Panc1 (cell line): ENCODE measurements around the gene IGSF23. TPM values are rescaled to one million over a fixed set of nuclear protein-coding genes. Genes with fewer than 3 reads are reported as not detected.

Source experiments
- ATAC-seq: fragments of 200-7000 bp; cut with Tn5 transposase; 2 replicates; pipeline ENCODE4 v1.9.1; 2020; ENCODE audit warnings: mild to moderate bottlenecking, moderate library complexity
- BruUV-seq: library from RNA; stranded (reverse); fragments of 400-500 nt; replicated peaks from 2 replicates; lab custom pipeline; 2021; lab: Mats Ljungman, UMichigan
- CTCF ChIA-PET: fragments of 300-600 bp; sonication (Branson Sonifier 250); formaldehyde crosslinking; loops from one replicate; lab custom pipeline; 2022; ENCODE audit warnings: antibody characterized with exemption; lab: Charles Lee
- POLR2A ChIA-PET: fragments of 300-600 bp; sonication (Branson Sonifier 250); formaldehyde crosslinking; loops from one replicate; lab custom pipeline; 2022; ENCODE audit warnings: antibody characterized with exemption; lab: Charles Lee
- DNase-seq: peaks from one replicate; pipeline ENCODE4 v3.0.0-alpha.2; 2010; ENCODE audit warnings: low read depth, low spot score
- H3K27ac ChIP-seq: 2 replicates; pipeline ENCODE4 v1.5.1; 2011; ENCODE audit warnings: mild to moderate bottlenecking, low read length, inconsistent platforms
- H3K27me3 ChIP-seq: fragments of 200-500 bp; sonication (Bioruptor generic); 2 replicates; pipeline ENCODE4 v1.6.0; 2014; ENCODE audit warnings: low read length, inconsistent platforms; ENCODE audit not compliant: control insufficient read depth, insufficient read depth
- H3K36me3 ChIP-seq: fragments of 200-500 bp; sonication (Bioruptor generic); 2 replicates; pipeline ENCODE4 v1.5.1; 2014; ENCODE audit warnings: inconsistent platforms, mild to moderate bottlenecking, low read length, moderate library complexity; ENCODE audit not compliant: control insufficient read depth, insufficient read depth
- H3K4me1 ChIP-seq: 2 replicates; pipeline ENCODE4 v1.5.1; 2011; ENCODE audit warnings: inconsistent platforms, mild to moderate bottlenecking, low read length, moderate library complexity; ENCODE audit not compliant: control insufficient read depth, insufficient read depth
- H3K4me3 ChIP-seq, 2 experiments: 2 replicates each; pipeline ENCODE4 v1.5.1; 2011 to 2012; ENCODE audit warnings: low read depth in 2 of 2, low read length in 2 of 2, mild to moderate bottlenecking in 2 of 2, inconsistent platforms in 1 of 2, moderate library complexity in 1 of 2
- H3K9me3 ChIP-seq: fragments of 200-500 bp; sonication (Bioruptor generic); 2 replicates; pipeline ENCODE4 v1.5.1; 2014; ENCODE audit warnings: low read depth, mild to moderate bottlenecking, inconsistent platforms, low read length, moderate library complexity; ENCODE audit not compliant: control insufficient read depth, insufficient read depth
- POLR2AphosphoS5 ChIP-seq: IDR thresholded peaks from 2 replicates; pipeline ENCODE4 v1.6.1; 2012; ENCODE audit warnings: mild to moderate bottlenecking, low read depth, low read length, moderate library complexity
- SIN3A ChIP-seq: IDR thresholded peaks from 2 replicates; pipeline ENCODE4 v1.6.1; 2012; ENCODE audit warnings: low read depth, mild to moderate bottlenecking, low read length, moderate library complexity, borderline replicate concordance; ENCODE audit not compliant: insufficient read depth
- TCF7L2 ChIP-seq: IDR thresholded peaks from 2 replicates; pipeline ENCODE4 v1.6.1; 2011; ENCODE audit warnings: mild to moderate bottlenecking, low read depth, low read length, inconsistent platforms
- in situ Hi-C: cut with HindIII; loops from 2 replicates; pipeline ENCODE4 v1.10.0; 2016; ENCODE audit warnings: low sequenced_read_pairs, low pct_unique_long_range_greater_than_20kb
- intact Hi-C: fragments of 100-400 bp; cut with micrococcal nuclease; formaldehyde crosslinking; loops from one replicate; pipeline ENCODE4 v1.10.0; 2022; ENCODE audit not compliant: unreplicated experiment
- total RNA-seq: library from RNA; stranded (reverse); gene quantifications from one replicate; pipeline ENCODE4 v1.2.1, GENCODE V29; 2021; ENCODE audit not compliant: unreplicated experiment
- TF ChIP-seq, protein P1 (sequence below), 2 experiments: IDR thresholded peaks; 2 replicates each; pipeline ENCODE4 v1.6.1; 2011 to 2012; ENCODE audit warnings: low read depth in 2 of 2, control low read depth in 1 of 2, low read length in 1 of 2, mild to moderate bottlenecking in 1 of 2, moderate library complexity in 1 of 2; ENCODE audit not compliant: insufficient read depth in 1 of 2
- TF ChIP-seq, protein P2 (sequence below): fragments of 450-650 bp; IDR thresholded peaks from 2 replicates; pipeline ENCODE4 v1.5.1; 2017; ENCODE audit warnings: mild to moderate bottlenecking

Gene IGSF23
- total RNA-seq, 1 experiment from 2014 or later, result not detected

DNA sequence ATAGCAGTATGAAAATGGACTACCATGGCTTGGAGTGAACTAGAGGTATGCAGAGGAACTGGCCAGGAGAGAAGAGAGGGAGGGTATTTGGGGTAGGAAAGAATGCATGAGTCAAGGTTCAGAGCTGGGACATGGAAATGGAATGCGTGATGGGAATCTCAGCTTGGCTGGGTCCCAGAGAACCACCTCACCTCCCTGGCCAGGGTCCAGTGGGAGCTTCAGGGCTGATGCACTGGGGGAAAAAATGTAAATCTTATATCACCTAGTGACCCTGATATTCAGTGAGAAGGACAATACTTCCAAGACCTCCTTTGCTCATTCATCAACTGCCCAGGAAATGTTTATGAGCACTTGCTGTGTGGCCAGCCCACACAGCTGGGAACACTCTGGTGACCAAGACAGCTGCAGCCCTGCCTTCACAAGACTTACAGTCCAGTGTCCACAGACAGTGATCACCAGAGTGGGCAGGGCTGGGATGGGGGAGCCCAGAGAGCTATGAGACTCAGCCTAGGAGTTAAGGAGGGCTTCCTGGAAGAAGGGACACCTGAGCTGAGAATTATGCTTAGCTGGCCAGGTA lies 12.8 kb downstream of the IGSF23 start:
- CTCF ChIA-PET, result no interaction called here
- Histone ChIP-seq H3K36me3 (no peaks in the 10 kb centered on the region), H3K4me1 (no peaks in the 10 kb centered on the region), H3K27me3 (no peaks in the 10 kb centered on the region), H3K4me3 (no peak overlapping the region), H3K9me3 (no peaks in the 10 kb centered on the region), H3K27ac (no peak overlapping the region)
- peak; percentile 79 for ATAC-seq
- intact Hi-C loops (no loop called here), in situ Hi-C loops (no loop called here)
- POLR2A ChIA-PET, result no interaction called here
- TF ChIP-seq, protein P1, sequence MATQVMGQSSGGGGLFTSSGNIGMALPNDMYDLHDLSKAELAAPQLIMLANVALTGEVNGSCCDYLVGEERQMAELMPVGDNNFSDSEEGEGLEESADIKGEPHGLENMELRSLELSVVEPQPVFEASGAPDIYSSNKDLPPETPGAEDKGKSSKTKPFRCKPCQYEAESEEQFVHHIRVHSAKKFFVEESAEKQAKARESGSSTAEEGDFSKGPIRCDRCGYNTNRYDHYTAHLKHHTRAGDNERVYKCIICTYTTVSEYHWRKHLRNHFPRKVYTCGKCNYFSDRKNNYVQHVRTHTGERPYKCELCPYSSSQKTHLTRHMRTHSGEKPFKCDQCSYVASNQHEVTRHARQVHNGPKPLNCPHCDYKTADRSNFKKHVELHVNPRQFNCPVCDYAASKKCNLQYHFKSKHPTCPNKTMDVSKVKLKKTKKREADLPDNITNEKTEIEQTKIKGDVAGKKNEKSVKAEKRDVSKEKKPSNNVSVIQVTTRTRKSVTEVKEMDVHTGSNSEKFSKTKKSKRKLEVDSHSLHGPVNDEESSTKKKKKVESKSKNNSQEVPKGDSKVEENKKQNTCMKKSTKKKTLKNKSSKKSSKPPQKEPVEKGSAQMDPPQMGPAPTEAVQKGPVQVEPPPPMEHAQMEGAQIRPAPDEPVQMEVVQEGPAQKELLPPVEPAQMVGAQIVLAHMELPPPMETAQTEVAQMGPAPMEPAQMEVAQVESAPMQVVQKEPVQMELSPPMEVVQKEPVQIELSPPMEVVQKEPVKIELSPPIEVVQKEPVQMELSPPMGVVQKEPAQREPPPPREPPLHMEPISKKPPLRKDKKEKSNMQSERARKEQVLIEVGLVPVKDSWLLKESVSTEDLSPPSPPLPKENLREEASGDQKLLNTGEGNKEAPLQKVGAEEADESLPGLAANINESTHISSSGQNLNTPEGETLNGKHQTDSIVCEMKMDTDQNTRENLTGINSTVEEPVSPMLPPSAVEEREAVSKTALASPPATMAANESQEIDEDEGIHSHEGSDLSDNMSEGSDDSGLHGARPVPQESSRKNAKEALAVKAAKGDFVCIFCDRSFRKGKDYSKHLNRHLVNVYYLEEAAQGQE (IDR thresholded peaks at IDR 0.05; ENCODE audit: insufficient read depth in 1 of 2, low read depth in 2 of 2, low read length in 1 of 2), result no peak
- TF ChIP-seq TCF7L2, result no peak
- TF ChIP-seq, protein P2, sequence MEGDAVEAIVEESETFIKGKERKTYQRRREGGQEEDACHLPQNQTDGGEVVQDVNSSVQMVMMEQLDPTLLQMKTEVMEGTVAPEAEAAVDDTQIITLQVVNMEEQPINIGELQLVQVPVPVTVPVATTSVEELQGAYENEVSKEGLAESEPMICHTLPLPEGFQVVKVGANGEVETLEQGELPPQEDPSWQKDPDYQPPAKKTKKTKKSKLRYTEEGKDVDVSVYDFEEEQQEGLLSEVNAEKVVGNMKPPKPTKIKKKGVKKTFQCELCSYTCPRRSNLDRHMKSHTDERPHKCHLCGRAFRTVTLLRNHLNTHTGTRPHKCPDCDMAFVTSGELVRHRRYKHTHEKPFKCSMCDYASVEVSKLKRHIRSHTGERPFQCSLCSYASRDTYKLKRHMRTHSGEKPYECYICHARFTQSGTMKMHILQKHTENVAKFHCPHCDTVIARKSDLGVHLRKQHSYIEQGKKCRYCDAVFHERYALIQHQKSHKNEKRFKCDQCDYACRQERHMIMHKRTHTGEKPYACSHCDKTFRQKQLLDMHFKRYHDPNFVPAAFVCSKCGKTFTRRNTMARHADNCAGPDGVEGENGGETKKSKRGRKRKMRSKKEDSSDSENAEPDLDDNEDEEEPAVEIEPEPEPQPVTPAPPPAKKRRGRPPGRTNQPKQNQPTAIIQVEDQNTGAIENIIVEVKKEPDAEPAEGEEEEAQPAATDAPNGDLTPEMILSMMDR, result no peak
- TF ChIP-seq SIN3A, result no peak
- TF ChIP-seq POLR2AphosphoS5, result no peak
- BruUV-seq, result no TSS peak
- no peak for DNase-seq

DNA sequence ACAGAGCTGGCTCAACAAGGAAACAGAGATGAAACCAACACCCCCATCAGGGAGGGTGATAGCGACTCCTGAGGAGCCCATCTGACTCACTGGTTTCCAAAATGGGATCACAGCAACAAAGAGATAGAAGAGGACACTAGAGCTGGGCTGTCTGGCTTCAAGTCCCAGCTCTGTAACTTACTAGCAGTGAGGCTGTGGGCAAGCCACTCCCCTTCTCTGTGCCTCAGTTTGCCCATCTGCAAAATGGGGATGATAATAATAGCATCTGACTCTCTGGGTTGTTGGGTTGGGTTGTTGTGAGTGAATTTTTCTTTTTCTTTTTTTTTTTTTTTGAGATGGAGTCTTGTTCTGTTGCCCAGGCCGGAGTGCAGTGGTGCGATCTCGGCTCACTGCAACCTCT lies 14.3 kb downstream of the IGSF23 start:
- ATAC-seq (no peak), DNase-seq (no peak)
- no TSS peak for BruUV-seq
- Histone ChIP-seq H3K4me1 (no peaks in the 10 kb centered on the region), H3K27me3 (no peaks in the 10 kb centered on the region), H3K36me3 (no peaks in the 10 kb centered on the region), H3K4me3 (no peak overlapping the region), H3K27ac (no peak overlapping the region), H3K9me3 (no peaks in the 10 kb centered on the region)
- POLR2A ChIA-PET, result no interaction called here
- intact Hi-C loops (no loop called here), in situ Hi-C loops (no loop called here)
- TF ChIP-seq TCF7L2 (no peak), POLR2AphosphoS5 (no peak), SIN3A (no peak)
- CTCF ChIA-PET, result no interaction called here

DNA sequence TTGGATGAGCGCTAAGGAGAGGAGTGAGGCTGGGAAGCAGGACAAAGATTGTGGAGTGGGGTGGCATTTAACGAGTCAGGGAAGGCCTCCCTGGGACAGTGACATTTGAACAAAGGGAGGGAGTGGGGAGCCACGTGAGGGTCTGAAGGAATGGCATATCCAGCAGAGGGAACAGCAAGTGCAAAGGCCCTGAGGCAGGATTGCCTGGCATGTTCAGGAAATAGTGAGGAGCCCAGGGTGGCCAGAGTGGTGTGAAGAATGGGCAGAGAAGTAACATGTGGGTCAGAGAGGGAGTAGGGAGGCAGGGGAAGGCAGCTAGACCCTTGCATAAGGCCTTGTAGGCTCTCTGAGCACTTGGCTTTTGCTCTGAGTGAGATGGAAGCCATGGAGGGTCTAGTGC lies 15.4 kb downstream of the IGSF23 start:
- Histone ChIP-seq H3K27me3 (no peaks in the 10 kb centered on the region), H3K4me1 (no peaks in the 10 kb centered on the region), H3K4me3 (no peak overlapping the region), H3K27ac (no peak overlapping the region), H3K36me3 (no peaks in the 10 kb centered on the region), H3K9me3 (no peaks in the 10 kb centered on the region)
- POLR2A ChIA-PET, result no interaction called here
- BruUV-seq, result no TSS peak
- in situ Hi-C loops (no loop called here), intact Hi-C loops (no loop called here)
- no peak for ATAC-seq
- no peak for TF ChIP-seq SIN3A
- TF ChIP-seq, protein P2, result no peak
- TF ChIP-seq POLR2AphosphoS5, result no peak
- TF ChIP-seq, protein P1 (IDR thresholded peaks at IDR 0.05; ENCODE audit: insufficient read depth in 1 of 2, low read depth in 2 of 2, low read length in 1 of 2), result no peak
- no peak for TF ChIP-seq TCF7L2
- CTCF ChIA-PET, result no interaction called here
- no peak for DNase-seq
